Choroid plexus epithelial cell (primary cell): ENCODE data around the gene ZFYVE28.

Source experiments
- DNase-seq: peaks from one replicate; pipeline ENCODE4 v3.0.0-alpha.2; 2010; ENCODE audit warnings: low read depth
- H3K4me3 ChIP-seq: 2 replicates; pipeline ENCODE4 v1.5.1; 2011; ENCODE audit warnings: low read depth, mild to moderate bottlenecking, control low read depth, low read length, moderate library complexity
- TF ChIP-seq, protein P1 (sequence below): conservative IDR thresholded peaks from 2 replicates; pipeline ENCODE4 v1.5.1; 2011; ENCODE audit warnings: low read depth, mild to moderate bottlenecking, control low read depth, inconsistent platforms, low read length, moderate library complexity

ZFYVE28 gene

DNA sequence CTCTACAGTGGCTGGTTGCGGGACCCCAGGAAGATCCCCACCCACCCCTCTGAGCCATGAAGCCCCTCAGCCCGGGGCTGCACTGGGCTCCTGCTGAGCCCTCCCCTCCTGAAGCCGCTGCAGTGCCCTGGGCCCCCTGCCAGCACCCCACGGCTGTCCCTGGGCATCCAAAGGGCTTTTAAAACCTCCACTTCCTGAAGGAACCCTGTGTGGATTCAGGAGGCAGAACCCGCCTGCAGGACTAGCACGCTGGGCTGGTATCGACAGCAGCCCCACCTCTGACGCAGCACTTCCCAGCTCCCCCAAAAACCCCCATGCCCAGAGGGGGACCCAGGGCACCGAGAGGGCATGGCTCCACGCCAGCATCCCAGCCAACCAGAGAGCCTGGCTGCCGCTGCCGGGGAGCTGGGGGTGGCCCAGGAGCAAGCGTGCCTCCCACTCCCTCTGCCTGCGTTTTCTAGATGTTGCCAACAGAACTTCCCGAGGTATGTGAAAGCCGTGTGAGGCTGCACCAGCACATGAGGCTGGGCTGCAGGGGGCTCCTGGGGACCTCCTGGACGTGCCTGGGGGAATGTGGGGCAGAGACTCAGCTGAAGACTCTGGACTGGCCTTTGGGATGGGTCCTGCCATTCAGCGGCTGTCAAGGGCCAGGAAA lies 162.8 kb downstream of the ZFYVE28 start:
- no peak overlapping the region for H3K4me3 ChIP-seq
- TF ChIP-seq, protein P1, sequence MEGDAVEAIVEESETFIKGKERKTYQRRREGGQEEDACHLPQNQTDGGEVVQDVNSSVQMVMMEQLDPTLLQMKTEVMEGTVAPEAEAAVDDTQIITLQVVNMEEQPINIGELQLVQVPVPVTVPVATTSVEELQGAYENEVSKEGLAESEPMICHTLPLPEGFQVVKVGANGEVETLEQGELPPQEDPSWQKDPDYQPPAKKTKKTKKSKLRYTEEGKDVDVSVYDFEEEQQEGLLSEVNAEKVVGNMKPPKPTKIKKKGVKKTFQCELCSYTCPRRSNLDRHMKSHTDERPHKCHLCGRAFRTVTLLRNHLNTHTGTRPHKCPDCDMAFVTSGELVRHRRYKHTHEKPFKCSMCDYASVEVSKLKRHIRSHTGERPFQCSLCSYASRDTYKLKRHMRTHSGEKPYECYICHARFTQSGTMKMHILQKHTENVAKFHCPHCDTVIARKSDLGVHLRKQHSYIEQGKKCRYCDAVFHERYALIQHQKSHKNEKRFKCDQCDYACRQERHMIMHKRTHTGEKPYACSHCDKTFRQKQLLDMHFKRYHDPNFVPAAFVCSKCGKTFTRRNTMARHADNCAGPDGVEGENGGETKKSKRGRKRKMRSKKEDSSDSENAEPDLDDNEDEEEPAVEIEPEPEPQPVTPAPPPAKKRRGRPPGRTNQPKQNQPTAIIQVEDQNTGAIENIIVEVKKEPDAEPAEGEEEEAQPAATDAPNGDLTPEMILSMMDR, result peak; percentile 21
- peak; percentile 55 for DNase-seq

DNA sequence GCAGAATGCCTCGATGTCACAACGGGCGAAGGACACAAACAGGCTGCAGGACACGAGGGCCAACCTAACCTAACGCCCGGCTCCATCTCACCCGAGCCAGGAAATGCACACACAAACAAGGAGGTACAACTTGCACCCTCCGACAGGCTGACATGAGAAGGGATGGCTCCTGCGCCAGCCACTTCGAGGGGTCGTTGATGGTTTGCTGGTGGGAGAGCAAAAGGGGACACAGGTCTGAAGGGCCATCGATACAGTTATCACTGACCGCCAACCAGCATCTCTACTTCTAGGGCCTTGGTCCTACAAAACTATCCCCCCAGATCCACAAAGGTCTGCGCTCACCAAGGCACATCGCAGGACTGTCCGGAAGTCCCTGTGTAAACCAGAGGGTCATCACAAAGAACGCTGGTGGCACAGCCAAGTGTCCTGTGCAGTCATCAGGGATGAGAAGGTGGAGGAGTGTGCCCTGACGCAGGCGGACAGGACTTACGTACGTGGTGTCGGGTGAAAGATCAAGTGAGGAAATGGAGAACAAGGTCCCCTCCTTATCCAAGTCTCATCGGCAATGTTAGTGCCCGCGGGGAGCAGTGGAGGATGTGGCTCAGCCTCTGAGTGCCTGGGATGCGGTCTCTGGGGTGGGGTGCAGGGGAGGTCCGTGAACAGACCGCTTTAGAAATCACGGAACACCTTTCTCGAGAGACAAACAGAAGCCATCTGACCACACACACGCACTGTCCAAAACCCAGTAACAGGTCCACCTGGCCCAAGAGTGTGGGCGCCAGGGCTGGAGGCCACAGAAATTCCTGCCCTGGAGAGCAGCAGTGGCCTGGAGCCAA lies 163.6 kb downstream of the ZFYVE28 start:
- TF ChIP-seq, protein P1, result no peak
- DNase-seq, result no peak

DNA sequence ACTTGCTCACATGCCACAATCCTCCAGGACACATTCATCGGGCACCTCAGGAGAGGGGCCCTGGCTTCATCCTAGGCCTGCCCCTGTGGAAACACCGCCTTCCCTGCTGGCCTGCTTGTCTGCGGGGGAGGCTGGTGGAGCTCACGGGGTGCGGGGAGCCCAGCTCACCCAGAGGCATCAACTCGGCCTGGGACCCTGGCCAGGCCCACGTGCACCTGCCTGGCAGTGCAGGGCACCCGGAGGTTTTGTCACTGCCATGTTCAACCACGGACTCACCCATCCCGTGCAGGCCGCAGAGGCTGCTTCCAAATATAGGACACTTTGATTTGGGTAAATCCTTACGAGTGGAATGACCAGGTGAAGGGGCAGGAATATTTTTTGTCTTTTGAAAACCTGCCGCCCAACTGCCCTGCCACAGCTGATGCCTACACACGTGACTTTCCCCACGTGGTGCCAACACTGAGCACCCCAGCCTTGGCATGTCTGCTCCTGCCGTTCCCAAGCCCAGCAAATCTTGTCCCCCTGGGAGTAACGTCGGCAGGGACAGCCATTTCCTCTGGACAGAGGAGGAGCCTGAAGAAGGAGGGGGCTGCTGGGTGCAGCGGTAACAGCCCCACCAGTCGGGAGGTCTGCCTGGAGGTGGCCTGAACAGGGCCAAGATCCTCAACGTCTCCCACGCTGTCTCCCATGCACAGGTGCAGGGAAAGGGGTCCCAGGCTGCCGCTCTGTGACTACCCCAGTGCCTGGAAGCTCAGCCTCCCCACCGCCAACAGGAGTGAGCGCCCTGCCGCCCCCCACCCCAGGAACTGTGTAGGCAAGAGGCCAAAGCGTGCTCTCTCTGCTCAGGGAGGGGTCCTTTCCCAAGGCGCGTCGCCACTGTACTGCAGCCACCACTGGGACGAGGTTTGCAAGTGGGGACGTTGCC lies 165.0 kb downstream of the ZFYVE28 start:
- no peak overlapping the region for H3K4me3 ChIP-seq
- DNase-seq, result no peak
- TF ChIP-seq, protein P1, result no peak

More for the DNA sequence above, 163.6 kb downstream of the ZFYVE28 start:
- no peak overlapping the region for H3K4me3 ChIP-seq

DNA sequence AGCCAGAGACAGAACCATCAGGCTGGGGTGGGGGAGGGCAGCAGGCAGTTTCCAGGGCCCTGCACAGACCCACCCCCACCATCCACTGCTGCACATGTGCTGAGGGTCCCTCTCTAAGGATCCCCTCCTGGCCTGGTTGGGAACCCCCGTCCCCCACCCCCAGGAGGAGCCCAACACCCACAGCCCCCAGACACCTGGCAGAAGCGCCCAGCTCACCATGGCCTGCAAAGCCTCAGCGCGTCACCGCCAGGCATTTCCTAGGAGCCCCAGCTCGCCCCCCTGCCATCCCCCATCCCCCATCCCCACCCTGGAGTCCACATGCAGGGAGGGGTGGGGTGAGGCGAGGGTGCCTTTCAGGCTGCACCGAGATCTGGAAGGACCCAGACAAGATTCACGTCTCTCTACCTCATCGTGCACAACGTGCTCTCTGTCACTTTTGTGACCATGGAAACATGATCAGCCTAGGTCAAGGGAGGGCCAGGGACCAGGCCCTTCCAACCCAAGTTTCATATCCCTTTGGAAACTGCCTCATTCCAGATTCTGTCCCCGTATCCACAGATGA lies 165.8 kb downstream of the ZFYVE28 start:
- TF ChIP-seq, protein P1, result no peak
- no peak for DNase-seq
- no peak overlapping the region for H3K4me3 ChIP-seq

DNA sequence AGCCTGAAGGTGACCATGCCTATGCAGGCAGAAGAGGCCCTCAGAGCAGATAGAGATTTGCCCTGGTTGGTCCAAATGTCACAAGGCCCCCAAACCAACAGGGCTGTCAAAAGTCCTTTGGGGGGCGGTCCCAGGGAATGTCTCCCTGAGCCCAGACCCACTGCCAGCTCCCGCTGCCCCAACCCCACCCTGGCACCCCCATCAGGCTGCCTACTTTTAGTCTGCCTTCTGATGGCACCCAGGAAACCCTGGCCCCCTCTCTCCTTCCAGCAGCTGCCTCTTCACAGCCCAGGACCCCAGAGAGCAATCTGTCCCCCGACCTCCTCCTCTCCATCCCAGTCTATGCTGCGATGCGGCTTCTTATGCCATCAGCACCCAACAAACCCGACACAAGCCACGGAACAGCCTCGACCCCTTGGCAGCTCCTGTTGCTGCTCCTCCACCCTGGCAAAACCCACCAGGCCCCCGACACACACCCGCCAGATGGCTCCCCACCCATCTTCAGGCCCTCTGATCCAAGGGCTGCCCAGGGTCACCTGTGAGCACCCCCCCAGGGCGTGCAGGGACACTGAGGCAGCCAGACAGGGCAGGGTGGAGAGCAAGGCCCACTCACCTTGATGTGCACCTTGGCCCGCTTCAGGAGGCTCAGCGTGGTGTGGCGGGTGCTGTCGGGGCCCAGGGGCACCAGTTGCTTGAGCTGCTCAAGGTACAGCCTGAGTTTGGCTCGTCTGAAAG lies 166.5 kb downstream of the ZFYVE28 start:
- no peak for DNase-seq
- TF ChIP-seq, protein P1, result no peak
- H3K4me3 ChIP-seq, result no peak overlapping the region
